ENCODE results near the gene NRCAM.

The NRCAM gene

DNA sequence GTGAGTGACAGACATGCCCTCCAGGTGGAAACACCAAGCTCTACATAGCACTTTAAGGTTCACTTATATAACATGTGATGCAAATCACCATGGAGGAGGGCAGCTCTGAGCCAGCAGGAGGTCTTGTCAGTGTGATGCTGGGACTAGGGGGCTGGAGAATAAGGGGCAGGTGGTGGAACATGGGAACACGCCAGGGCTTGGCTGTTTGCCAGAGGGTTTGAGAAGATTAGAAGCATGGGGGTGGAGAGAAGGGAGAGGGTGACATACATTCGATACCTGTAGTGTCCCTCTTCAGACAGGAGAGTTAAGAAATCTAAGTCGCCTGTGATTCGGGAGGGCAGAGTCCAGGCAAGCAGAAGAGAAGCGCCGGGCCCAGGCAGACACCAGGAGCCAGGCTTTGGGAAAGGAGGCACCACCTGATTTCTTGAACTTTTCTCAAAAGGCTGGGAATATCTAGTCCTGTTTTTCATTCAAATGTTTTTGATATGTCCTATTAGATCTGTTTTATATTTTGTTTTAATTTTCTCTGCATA, 309.1 kb downstream of the NRCAM start (continued):
- no peak for TF ChIP-seq ZNF394 (tag by site-specific recombination; IDR thresholded peaks at IDR 0.05; ENCODE audit: borderline replicate concordance)

DNA sequence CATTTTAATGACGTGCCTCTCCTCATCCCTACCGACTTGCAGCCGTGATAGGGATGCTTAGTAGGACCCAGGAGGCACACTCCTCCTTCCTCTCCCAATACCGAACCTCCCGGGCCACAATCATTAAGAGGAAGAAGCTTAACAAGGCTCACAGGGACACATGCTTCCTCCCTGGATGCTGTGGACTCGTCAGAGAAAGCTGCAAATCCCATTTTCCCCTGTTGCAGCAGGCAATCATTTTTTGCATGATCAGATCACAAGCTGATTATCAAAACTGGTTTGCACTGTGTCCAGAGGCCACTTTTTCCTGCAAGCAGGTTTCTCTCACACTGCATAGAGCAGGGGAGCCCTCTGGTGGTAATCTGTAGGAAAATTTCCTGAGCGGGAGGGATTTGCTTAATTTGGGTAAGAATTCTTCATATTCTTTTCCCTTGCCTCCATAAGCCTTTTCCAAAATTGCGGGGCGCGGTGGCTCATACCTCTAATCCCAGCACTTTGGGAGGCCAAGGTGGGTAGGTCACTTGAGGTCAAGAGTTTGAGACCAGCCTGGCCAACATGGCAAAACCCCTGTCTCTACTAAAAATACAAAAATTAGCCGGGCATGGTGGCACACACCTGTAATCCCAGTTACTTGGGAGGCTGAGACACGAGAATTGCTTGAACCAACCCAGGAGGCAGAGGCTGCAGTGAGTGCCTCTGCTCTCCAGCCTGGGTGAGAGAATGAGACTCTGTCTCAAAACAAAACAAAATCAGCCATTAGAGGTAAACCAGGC, 310.0 kb downstream of the NRCAM start:
- Histone ChIP-seq H3K4me3 (ENCODE audit: low read depth, low read length) (no peak overlapping the region), H3K9me3 (ENCODE audit: control insufficient read depth, insufficient read depth, low read depth, low read length) (no peaks in the 10 kb centered on the region), H3K36me3 (ENCODE audit: control insufficient read depth in 2 of 2, insufficient read depth in 1 of 2, low read length in 2 of 2) (no peaks in the 10 kb centered on the region), H3K4me1 (ENCODE audit: control insufficient read depth, insufficient read depth, low read length) (no peaks in the 10 kb centered on the region), H3K27ac (ENCODE audit: extremely low read depth, low read depth, low read length) (no peak overlapping the region)
- CTCF ChIA-PET, result interaction anchor here (0.6 to 2.7 kb wide), 34 partner anchors 8 to 1049 kb away, joined by 3 to 29 read pairs (median 4); partner anchors contain the start of genes DLD and LAMB4
- POLR2A ChIA-PET, result no interaction called here
- TF ChIP-seq ZNF600 (tag by site-specific recombination; IDR thresholded peaks at IDR 0.05) (no peak), ZNF514 (tag by site-specific recombination; IDR thresholded peaks at IDR 0.05) (no peak), ZBTB1 (tag by site-specific recombination; IDR thresholded peaks at IDR 0.05) (no peak), SCRT2 (tag by site-specific recombination; IDR thresholded peaks at IDR 0.05) (no peak), PRDM1 (tag by site-specific recombination; IDR thresholded peaks at IDR 0.05) (peak; percentile 26; the same call in 1 of the 2 replicates), ZNF660 (tag by site-specific recombination; IDR thresholded peaks at IDR 0.05) (peak; percentile 81), ZNF10 (tag by site-specific recombination; IDR thresholded peaks at IDR 0.05) (no peak), ZNF654 (tag by site-specific recombination; IDR thresholded peaks at IDR 0.05; ENCODE audit: low read depth) (peak; percentile 94), ZNF37A (tag by site-specific recombination; IDR thresholded peaks at IDR 0.05) (0 out of 2 replicates have a peak, but pooled peaks have one; percentile 19), ZSCAN30 (tag by site-specific recombination; IDR thresholded peaks at IDR 0.05) (peak; percentile 96)
- TF ChIP-seq, protein P1, sequence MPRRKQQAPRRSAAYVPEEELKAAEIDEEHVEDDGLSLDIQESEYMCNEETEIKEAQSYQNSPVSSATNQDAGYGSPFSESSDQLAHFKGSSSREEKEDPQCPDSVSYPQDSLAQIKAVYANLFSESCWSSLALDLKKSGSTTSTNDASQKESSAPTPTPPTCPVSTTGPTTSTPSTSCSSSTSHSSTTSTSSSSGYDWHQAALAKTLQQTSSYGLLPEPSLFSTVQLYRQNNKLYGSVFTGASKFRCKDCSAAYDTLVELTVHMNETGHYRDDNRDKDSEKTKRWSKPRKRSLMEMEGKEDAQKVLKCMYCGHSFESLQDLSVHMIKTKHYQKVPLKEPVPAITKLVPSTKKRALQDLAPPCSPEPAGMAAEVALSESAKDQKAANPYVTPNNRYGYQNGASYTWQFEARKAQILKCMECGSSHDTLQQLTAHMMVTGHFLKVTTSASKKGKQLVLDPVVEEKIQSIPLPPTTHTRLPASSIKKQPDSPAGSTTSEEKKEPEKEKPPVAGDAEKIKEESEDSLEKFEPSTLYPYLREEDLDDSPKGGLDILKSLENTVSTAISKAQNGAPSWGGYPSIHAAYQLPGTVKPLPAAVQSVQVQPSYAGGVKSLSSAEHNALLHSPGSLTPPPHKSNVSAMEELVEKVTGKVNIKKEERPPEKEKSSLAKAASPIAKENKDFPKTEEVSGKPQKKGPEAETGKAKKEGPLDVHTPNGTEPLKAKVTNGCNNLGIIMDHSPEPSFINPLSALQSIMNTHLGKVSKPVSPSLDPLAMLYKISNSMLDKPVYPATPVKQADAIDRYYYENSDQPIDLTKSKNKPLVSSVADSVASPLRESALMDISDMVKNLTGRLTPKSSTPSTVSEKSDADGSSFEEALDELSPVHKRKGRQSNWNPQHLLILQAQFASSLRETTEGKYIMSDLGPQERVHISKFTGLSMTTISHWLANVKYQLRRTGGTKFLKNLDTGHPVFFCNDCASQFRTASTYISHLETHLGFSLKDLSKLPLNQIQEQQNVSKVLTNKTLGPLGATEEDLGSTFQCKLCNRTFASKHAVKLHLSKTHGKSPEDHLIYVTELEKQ (tag by site-specific recombination; IDR thresholded peaks at IDR 0.05; ENCODE audit: borderline replicate concordance), result no peak
- TF ChIP-seq, protein P2, sequence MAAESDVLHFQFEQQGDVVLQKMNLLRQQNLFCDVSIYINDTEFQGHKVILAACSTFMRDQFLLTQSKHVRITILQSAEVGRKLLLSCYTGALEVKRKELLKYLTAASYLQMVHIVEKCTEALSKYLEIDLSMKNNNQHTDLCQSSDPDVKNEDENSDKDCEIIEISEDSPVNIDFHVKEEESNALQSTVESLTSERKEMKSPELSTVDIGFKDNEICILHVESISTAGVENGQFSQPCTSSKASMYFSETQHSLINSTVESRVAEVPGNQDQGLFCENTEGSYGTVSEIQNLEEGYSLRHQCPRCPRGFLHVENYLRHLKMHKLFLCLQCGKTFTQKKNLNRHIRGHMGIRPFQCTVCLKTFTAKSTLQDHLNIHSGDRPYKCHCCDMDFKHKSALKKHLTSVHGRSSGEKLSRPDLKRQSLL (tag by site-specific recombination; IDR thresholded peaks at IDR 0.05), result no peak
- TF ChIP-seq, protein P3, sequence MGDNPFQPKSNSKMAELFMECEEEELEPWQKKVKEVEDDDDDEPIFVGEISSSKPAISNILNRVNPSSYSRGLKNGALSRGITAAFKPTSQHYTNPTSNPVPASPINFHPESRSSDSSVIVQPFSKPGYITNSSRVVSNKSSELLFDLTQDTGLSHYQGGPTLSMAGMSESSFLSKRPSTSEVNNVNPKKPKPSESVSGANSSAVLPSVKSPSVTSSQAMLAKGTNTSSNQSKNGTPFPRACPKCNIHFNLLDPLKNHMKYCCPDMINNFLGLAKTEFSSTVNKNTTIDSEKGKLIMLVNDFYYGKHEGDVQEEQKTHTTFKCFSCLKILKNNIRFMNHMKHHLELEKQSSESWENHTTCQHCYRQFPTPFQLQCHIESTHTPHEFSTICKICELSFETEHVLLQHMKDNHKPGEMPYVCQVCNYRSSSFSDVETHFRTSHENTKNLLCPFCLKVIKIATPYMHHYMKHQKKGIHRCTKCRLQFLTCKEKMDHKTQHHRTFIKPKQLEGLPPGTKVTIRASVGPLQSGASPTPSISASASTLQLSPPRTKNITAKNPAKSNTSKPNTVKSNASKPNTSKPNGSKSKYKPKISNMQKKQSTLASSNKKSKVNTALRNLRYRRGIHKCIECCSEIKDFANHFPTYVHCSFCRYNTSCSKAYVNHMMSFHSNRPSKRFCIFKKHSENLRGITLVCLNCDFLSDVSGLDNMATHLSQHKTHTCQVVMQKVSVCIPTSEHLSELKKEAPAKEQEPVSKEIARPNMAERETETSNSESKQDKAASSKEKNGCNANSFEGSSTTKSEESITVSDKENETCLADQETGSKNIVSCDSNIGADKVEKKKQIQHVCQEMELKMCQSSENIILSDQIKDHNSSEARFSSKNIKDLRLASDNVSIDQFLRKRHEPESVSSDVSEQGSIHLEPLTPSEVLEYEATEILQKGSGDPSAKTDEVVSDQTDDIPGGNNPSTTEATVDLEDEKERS (tag by site-specific recombination; IDR thresholded peaks at IDR 0.05), result 0 out of 2 replicates have a peak, but pooled peaks have one; percentile 46
- TF ChIP-seq, protein P4, sequence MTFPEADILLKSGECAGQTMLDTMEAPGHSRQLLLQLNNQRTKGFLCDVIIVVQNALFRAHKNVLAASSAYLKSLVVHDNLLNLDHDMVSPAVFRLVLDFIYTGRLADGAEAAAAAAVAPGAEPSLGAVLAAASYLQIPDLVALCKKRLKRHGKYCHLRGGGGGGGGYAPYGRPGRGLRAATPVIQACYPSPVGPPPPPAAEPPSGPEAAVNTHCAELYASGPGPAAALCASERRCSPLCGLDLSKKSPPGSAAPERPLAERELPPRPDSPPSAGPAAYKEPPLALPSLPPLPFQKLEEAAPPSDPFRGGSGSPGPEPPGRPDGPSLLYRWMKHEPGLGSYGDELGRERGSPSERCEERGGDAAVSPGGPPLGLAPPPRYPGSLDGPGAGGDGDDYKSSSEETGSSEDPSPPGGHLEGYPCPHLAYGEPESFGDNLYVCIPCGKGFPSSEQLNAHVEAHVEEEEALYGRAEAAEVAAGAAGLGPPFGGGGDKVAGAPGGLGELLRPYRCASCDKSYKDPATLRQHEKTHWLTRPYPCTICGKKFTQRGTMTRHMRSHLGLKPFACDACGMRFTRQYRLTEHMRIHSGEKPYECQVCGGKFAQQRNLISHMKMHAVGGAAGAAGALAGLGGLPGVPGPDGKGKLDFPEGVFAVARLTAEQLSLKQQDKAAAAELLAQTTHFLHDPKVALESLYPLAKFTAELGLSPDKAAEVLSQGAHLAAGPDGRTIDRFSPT (tag by site-specific recombination; IDR thresholded peaks at IDR 0.05), result no peak
- TF ChIP-seq, protein P5, sequence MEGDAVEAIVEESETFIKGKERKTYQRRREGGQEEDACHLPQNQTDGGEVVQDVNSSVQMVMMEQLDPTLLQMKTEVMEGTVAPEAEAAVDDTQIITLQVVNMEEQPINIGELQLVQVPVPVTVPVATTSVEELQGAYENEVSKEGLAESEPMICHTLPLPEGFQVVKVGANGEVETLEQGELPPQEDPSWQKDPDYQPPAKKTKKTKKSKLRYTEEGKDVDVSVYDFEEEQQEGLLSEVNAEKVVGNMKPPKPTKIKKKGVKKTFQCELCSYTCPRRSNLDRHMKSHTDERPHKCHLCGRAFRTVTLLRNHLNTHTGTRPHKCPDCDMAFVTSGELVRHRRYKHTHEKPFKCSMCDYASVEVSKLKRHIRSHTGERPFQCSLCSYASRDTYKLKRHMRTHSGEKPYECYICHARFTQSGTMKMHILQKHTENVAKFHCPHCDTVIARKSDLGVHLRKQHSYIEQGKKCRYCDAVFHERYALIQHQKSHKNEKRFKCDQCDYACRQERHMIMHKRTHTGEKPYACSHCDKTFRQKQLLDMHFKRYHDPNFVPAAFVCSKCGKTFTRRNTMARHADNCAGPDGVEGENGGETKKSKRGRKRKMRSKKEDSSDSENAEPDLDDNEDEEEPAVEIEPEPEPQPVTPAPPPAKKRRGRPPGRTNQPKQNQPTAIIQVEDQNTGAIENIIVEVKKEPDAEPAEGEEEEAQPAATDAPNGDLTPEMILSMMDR (tag by site-specific recombination; IDR thresholded peaks at IDR 0.05), result peak; percentile 82
- TF ChIP-seq, protein P6, sequence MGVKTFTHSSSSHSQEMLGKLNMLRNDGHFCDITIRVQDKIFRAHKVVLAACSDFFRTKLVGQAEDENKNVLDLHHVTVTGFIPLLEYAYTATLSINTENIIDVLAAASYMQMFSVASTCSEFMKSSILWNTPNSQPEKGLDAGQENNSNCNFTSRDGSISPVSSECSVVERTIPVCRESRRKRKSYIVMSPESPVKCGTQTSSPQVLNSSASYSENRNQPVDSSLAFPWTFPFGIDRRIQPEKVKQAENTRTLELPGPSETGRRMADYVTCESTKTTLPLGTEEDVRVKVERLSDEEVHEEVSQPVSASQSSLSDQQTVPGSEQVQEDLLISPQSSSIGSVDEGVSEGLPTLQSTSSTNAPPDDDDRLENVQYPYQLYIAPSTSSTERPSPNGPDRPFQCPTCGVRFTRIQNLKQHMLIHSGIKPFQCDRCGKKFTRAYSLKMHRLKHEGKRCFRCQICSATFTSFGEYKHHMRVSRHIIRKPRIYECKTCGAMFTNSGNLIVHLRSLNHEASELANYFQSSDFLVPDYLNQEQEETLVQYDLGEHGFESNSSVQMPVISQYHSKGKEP (tag by site-specific recombination; IDR thresholded peaks at IDR 0.05), result peak; percentile 11; the same call in 1 of the 2 replicates
